NCI-H1694 (cell line): ENCODE data around the gene IL1RAPL1.

Source experiments
- DNase-seq: peaks from one replicate; lab custom pipeline; 2025; lab: John Stamatoyannopoulos, UW

IL1RAPL1 gene

DNA sequence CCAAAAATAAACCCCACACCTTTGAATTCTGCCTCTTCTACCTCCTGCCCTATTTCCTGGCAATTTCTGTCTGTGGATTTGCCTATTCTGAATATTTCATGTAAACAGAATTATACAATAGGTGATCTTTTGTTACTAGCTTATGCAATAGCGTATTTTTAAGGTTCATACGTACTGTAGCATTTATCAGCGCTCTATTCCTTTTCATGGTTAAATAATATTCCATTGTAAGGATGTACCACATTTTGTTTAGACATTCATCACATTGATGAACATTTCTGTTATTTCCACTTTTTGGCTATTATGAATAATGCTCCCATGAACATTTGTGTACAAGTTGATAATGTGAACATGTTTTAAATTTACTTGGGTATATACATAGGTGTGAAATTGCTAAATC, 847.7 kb downstream of the IL1RAPL1 start:
- no peak for DNase-seq

DNA sequence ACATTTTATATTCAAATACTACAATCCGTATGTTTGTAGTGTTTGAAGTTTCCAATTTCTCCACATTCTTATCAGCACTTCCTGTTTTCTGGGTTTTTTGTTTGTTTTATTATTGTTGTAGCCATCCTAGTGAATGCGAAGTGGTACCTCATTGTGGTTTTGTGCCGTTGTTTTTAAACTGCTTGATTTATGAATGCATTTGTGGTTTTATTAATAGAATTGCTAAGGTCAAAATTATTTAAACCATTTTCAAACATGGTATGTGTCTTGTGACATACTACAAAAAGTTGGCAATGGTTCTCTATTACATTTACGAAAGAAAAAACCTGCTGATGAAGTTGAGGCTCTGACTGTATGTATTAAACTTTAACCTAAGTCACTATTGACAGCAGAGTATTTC, 848.1 kb downstream of the IL1RAPL1 start:
- no peak for DNase-seq

DNA sequence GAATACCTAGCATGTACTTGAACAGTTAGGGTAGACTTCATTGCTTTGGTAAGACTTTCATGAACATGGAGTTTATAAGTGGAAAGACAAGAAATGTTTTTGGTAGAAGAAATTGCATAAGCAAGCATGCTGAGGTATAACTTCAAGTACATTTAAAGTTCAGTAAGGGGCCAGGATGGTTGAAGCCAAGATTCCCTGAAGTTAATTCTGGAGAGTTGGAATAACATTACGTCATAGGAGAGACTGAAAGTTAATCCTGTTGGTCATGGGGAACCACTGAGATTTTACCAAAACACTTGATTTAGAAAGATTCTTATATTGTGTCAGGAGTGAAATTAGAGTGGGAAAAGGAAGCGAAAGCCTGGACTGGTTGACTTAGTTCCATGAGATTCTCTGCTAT, 860.6 kb downstream of the IL1RAPL1 start:
- no peak for DNase-seq

DNA sequence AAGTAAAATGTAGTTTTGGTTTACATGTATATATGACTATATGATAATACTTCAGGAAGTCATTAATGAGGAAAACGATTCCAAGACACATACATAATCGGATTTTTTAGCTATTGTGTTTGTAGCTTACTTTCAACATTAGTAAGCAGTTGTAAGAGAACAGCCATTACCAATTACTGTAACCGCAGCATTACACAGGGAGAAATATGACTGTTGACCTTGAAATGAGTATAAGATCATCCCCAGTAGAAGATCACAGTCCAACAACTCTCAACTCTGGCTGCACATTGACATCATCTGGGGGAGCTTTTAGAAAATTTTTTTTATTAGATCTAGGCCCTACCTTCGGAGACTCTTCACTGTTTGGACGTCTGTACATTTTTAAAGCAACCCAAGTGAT, 866.1 kb downstream of the IL1RAPL1 start:
- DNase-seq: no peak

DNA sequence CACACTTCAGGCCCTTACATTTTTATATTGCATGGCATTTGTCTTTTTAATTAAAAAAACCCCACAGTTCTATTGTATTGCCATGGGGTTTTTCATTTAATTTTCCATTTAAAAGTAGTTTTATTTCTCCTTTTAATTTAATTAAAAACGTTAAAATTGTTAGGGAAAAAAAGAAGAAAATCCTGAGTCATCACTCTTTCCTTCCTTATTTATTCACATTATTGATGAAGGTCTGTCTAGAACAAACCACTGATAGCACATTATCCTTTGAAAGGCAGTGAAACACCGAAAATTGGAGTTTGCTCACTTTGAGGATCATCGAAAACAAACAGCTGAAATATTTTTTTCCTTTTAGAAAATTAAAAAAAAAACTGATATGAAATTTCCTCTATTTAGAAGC, 868.5 kb downstream of the IL1RAPL1 start:
- no peak for DNase-seq

DNA sequence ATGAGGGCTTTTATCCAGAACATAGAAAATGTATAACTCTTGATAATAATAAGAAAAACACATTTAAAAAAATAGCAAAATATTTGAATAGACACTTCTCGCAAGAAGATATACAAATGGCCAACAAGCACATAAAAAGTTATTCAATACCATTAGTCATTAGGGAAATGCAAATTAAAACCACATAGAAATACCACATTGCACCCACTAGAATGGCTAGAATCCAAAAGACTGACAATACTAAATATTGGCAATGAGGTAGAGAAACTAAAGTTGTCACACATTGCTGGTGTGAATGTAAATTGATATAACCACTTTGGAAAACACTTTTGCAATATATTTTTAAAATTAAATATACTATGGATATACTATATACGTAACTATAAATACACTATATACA, 873.8 kb downstream of the IL1RAPL1 start:
- no peak for DNase-seq

DNA sequence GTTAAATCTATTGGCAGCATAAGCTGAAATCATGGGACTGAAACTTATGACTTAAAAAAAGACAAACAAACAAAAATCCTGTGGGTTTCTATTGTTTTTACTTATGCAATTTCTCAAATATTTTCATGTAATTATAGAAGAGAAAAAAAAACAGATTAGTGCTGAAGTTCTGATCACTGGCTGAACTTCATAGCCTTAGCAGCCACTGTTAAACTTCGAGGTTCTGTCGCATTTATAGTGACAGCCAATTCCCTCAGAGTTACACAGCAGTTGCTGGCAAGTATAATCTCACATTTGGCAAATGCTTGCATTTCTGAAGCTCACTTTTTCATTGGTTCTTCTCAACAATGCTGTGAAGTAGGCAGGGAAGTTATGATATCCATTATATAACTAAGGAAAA, 879.2 kb downstream of the IL1RAPL1 start:
- DNase-seq: no peak

DNA sequence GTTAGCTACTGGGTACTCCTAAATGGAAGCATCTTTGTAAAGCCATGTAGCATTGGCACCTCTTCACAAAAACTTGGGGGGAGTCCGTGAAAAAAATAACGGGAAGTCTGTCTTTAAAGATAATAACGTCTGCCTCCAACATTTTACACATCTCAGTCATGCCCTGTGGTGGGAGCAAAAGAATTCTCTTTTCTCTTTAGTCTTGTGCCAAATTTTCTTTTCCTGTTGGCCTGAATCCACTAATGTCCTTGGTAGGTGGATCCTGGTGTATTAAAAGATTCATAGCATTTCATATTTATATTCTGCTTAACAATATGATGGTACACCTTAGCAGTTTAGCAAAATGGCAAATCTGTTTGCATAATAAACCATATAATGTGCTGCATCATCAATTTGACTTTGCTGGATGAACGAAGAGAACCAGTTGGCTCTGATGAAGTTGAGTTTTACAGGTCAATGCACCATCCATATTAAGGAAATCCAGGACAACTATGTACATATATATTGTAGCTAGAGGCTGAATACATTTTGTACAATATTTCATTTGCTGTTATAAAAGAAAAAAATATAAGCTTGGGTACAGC, 881.8 kb downstream of the IL1RAPL1 start:
- no peak for DNase-seq

DNA sequence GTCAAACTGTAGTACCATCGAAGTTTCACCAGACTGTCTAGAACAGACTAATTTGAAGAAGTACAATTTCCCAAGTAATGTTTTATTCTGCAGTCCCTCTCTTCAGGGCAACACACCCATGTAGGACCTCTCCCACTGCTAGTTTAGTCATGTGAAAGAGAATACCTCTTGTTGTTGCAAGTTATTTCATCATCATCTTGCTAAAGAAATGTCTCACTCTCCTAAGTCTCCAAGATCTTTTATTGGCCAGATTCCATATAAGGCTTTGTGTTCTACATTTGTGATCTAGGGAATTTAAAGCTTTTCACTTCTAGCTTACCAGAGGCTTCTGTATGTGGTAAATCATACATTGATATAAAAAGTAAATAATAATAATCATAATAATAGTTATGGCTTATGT, 882.8 kb downstream of the IL1RAPL1 start:
- DNase-seq: no peak

DNA sequence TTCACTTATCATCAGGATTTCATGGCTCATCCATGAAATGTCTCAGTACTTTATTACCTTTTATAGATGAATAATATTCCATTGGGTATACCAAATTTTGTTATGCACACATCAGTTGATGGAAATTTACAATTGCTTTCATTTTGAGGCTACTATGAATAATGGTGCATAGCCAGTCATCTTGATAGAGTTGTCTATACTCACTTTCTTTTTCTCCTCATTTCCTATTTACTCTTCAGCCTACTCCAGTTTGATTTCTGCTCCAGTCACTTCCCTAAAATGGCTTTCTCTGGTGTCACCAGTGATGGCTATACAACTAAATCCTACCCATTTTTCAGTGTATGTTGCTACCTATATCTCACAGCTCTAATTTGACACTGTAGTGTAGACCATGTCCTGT, 884.6 kb downstream of the IL1RAPL1 start:
- no peak for DNase-seq

DNA sequence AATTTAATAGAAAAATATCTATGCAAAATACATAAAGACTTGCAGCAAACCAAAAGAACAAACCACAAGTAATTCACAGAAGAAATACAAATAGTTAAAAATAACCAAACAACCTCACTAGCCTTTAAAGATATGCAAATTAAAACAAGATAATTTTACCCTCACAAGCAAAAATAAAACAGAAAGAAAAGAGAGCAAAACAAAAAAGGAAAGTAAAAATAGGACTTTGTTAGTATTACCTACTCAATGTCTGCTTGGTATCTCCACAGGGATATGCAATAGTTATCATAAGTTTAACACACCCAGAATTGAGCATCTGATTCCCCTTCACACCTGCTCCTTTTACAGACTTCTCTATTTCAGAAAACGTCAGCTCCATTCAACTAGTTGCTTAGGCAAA, 890.6 kb downstream of the IL1RAPL1 start:
- DNase-seq: no peak

DNA sequence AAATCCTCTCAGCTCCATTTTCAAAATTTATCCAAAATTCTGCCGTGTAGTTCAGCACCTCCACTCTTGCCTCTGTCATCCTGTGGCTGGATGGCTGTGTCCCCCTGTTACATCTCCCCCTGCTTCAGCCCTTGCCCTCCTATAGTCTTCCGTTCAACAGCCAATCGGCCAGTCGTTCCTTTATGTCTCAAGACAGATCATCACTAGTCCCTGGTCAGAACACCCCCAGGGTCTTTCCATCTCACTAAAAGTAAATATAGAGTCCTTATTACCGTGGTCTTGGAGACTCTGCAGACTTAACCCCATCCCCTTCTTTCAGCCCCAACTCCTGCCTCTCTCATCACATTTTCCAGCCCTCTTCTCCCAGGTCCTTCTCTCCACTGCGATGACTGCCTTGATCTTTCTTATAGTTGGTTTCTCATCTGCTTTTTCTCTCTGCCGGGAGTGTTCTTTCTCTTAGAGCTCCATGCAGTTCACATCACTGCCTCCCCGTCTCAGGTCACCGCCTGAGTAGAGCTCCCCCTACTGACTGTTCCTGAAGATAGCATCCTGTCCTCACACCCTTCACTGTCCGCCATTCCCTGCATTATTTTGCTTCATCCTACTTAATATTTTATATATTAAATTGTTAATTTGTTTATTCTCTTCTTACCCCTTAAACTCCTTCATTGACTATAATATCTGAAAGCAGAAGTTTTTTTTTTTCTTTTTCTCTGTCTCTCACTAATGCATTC, 891.3 kb downstream of the IL1RAPL1 start:
- DNase-seq: peak; percentile 1

DNA sequence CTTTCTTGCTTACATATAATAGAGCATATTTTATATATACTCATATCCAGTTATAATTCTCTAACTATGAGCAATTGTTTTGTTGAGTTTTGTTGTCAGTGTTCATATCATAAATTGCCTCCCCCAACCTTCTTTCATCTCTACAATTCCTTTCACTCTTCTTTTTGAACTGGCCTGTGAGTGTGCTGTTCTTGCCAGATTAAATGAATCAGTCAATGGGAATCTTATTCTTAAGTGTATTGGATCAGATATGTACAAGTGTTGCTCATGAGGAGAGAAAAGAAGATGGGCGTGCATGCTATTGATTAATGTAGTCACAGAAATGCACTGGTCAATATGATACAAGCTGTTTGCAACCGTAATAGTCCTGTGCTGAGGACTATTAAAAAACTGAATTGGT, 900.0 kb downstream of the IL1RAPL1 start:
- DNase-seq: no peak

DNA sequence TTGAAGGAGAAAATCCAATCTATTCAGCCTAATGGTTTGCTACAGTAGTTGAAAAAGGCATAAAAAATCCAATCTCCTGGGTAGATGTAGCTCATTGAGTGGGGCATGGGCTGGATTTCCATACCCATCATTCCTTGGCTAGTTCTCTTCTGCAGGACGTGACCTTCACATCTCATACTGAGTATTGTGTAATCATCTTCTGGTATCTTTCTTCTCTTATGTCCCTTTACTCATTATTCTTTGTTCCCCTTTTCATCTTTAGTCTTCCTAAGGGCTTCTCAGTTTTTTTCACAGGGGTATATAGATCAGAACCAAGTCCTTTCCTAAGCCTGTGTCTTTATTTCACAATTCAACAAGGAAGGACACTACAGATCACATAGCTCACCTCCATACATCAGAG, 900.5 kb downstream of the IL1RAPL1 start:
- no peak for DNase-seq

DNA sequence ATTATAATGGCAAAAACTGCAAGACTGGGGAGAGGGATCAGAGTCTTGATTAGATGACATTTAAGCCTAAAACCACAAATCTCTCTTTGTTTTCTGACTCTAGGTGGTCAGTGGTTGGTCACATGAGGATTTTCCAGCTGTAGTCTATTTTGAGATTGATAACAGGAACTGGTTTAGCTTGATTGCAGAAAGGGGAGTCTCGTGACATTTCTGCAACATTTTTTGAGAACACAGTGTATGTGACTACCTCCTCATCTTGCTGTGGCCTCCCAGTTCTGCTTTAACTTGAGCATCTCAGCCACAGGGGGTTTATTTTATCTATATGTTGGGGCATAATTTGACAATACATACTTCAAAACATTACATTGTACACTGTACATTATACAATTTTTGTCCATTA, 901.7 kb downstream of the IL1RAPL1 start:
- no peak for DNase-seq

DNA sequence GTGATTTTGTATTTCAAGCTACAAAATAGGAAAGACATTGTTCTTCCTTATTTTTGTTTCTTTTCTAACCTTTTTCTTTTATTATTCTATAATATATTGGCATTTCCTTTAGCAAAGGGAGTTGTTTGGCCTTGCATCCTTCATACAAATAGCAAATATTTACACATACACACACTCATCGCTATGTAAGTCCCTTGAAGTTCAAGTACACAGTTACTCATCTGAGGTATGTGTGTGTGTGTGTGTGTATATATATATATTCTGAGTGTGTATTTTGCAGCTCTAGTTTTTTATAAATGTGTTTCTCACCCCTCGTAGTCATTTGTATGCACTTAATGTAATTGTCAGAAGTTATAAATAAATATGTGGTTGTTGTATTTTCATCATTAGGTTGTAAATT, 903.4 kb downstream of the IL1RAPL1 start:
- no peak for DNase-seq

DNA sequence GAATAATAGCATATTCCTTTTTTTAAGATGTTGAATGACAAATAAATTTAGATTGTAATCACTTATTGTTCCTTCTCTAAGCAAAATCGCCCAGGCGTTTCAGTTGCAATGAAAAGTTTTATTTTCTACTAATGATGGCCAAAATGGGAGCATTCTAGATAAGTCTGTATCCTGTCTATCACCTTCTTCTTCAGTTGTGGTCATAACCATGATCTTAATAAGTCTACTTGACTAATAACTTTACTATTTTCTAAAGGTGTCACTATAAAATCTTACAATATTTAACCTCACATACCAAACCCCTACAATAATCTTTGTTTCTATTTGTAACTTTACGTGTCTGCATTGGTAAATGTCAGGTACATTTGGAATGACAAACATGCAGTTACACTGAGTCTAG, 904.4 kb downstream of the IL1RAPL1 start:
- DNase-seq: no peak

DNA sequence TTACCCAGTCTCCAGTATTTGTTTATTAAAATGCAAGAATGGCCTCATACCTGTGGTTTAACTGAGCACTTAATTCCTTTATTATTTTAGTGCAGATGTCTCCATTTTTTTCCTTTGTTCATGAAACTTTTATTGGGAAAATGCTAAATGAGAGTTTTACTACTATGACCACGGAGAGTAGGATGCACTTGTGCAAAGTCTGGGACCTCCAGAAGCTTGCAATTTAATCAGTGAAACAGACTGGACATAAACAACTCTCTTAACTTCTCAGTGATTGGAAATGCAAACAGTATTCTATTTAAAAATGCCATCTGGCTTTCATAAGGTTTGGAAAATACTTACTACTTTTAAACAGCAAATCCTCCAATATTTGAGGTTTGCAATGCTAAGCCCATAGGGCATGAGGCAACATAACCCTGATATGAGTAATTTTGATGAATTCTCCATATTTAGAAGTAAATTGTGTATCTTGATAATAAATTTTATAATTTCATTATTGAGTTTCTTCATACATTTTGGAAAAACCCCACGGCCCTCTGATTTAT, 909.5 kb downstream of the IL1RAPL1 start:
- DNase-seq: no peak

DNA sequence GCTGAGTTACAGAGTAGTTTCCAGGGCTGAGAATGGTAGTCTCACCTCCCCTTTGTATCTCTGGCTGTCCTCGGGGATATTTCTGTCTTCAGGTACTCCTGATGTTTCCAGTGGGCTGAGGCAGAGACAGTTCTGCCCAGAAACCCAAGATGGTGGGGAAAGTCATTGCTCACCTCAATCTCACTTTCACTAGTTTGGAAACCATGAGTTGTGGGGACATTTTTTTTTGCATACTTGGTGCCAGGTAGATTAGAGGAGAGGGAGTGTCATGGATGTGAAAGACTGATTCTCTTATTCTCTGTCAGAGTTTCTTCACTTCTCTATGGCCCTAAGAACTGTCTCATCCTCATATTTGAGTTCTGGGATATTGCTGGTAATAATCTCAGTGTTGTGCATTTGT, 919.5 kb downstream of the IL1RAPL1 start:
- no peak for DNase-seq

DNA sequence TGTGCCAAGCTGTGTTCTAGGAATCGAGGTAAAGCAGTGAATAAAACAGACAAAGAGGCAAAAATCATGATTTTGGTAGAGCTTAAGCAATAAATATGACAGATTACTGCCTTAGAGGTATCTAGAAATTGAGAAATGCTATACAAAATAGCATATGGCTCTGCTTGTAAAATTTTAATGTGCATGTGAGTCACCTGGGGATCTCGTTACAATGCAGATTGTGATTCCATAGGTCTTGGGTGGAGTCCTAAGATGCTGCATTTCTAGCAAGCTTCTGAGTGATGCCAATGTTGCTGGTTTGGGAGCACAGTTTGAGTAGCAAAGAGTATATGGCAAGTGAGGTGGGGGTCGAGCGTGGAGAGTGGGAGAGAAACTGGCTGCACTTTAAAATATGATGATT, 930.9 kb downstream of the IL1RAPL1 start:
- DNase-seq: no peak

DNA sequence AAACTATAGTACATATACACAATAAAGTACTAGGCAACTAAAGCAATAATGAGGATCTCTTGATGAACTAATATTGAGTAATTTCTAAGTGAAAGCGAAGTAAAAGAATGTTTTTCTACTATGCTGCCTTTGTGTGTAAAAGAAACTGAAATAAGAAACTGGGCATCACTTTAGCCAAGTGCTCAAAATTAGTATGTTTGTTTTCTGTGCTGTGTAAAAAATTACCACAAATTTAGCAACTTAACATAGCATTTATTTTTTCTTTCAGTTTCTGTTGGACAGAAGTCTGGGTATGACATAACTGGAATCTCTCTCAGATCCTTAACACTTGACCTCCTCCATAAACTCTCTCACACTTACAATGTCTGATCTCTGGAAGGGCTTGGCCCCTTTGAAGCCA, 941.0 kb downstream of the IL1RAPL1 start:
- no peak for DNase-seq

DNA sequence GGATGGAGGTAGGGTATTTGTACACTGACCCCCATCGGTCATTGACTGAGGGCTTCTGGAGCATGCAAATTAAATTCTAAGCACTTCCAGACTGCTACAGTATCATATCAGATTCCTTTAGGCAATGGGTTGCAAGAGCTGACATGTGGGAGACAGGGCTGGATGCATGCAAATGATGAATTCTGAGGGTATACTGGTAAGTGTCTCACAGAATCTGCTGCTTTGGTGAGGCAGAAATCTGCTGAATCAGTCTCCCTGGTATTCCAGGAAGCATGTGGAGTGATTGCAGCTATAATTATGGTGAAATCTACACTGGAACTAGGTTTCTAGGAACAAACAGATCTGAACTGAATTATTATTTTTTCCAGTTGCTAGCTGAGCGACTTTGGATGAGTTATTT, 943.3 kb downstream of the IL1RAPL1 start:
- no peak for DNase-seq

DNA sequence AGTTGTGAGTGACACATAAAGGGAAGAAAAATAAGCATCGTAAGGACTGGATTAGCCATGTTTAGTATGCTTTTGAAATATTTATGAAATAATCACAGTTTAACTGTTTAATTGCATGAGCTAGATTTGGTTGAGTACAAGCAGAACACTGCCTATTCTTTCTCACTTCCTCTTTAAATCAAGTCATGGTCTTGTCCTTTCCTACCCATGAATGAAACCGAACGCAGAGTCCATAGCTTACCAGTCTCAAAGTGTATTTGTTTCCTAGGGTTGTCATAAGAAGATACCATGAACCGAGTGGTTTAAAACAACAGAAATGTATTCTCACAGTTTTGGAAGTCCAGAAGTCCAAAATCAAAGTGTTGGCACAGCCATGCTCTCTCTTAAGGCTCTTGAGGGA, 944.1 kb downstream of the IL1RAPL1 start:
- no peak for DNase-seq
